Endothelial cell of umbilical vein (primary cell): ENCODE measurements around the gene TMEM92. TPM values are rescaled to one million over a fixed set of nuclear protein-coding genes. Genes with fewer than 3 reads are reported as not detected.

Experiments used
- BruUV-seq: library from RNA; stranded (reverse); fragments of 400-500 nt; replicated peaks from 2 replicates; lab custom pipeline; 2021; lab: Mats Ljungman, UMichigan
- CTCF ChIA-PET: fragments of 300-600, 350-600 bp; sonication (Branson Sonifier 250); formaldehyde crosslinking; loops from one replicate; lab custom pipeline; 2021; ENCODE audit warnings: antibody characterized with exemption, inconsistent platforms; lab: Charles Lee
- POLR2A ChIA-PET: fragments of 300-600, 350-600 bp; sonication (Branson Sonifier 250); formaldehyde crosslinking; loops from one replicate; lab custom pipeline; 2021; ENCODE audit warnings: antibody characterized with exemption, inconsistent platforms; lab: Charles Lee
- DNase-seq: peaks from one replicate; pipeline ENCODE4 v3.0.0-alpha.2; 2011; ENCODE audit warnings: low read depth, low spot score
- FAIRE-seq: peaks from 2 replicates; lab custom pipeline; 2011; peaks lifted over from hg19 to GRCh38; lab: Jason Lieb, UNC
- H2AFZ ChIP-seq: 2 replicates; pipeline ENCODE4 v1.6.0; 2012; ENCODE audit warnings: low read depth, low read length, control low read depth, inconsistent platforms
- H3K27ac ChIP-seq: 2 replicates; pipeline ENCODE4 v1.5.1; 2011; ENCODE audit warnings: low read depth, mild to moderate bottlenecking, control low read depth, low read length, moderate library complexity; ENCODE audit not compliant: insufficient read depth
- H3K27me3 ChIP-seq, 2 experiments: 2 replicates each; pipeline versions ENCODE4 v1.6.0 to v1.6.1; 2011; ENCODE audit warnings: low read length in 2 of 2, mixed read lengths in 1 of 2; ENCODE audit not compliant: control insufficient read depth in 2 of 2, insufficient read depth in 2 of 2
- H3K36me3 ChIP-seq, 2 experiments: 2 replicates in 1 of 2; 3 replicates in 1 of 2; pipeline ENCODE4 v1.5.1; 2011; ENCODE audit warnings: low read length in 2 of 2, mild to moderate bottlenecking in 1 of 2, moderate library complexity in 1 of 2; ENCODE audit not compliant: control insufficient read depth in 2 of 2, insufficient read depth in 2 of 2; ENCODE audit errors: extremely low read depth in 1 of 2
- H3K4me1 ChIP-seq: 3 replicates; pipeline ENCODE4 v1.5.1; 2011; ENCODE audit warnings: mild to moderate bottlenecking, low read length; ENCODE audit not compliant: control insufficient read depth, insufficient read depth; ENCODE audit errors: extremely low read depth
- H3K4me2 ChIP-seq: 2 replicates; pipeline ENCODE4 v1.6.1; 2011; ENCODE audit warnings: low read length, control low read depth, mixed read lengths; ENCODE audit not compliant: insufficient read depth
- H3K4me3 ChIP-seq, 3 experiments: fragments of 200-600 bp in 1 of 3; sonication (generic), shearing (Covaris generic) in 1 of 3; replicated peaks in 1 of 3; 2 replicates each; pipeline ENCODE4 v1.5.1; 2011 to 2016; ENCODE audit warnings: control low read depth in 3 of 3, low read length in 3 of 3, mild to moderate bottlenecking in 2 of 3, inconsistent platforms in 1 of 3, low read depth in 1 of 3, moderate library complexity in 1 of 3; ENCODE audit not compliant: insufficient read depth in 1 of 3
- H3K79me2 ChIP-seq: 2 replicates; pipeline ENCODE4 v1.6.0; 2012; ENCODE audit warnings: low read length, inconsistent platforms; ENCODE audit not compliant: control insufficient read depth, insufficient read depth
- H3K9ac ChIP-seq: replicated peaks from 2 replicates; pipeline ENCODE3; 2011; ENCODE audit warnings: low read length, control low read depth; ENCODE audit not compliant: insufficient read depth; ENCODE audit errors: extremely low read depth
- H3K9me1 ChIP-seq: replicated peaks from 3 replicates; pipeline ENCODE4 v1.6.0; 2011; ENCODE audit warnings: mild to moderate bottlenecking, low read length; ENCODE audit not compliant: control insufficient read depth, insufficient read depth; ENCODE audit errors: extremely low read depth
- H3K9me3 ChIP-seq: replicated peaks from 2 replicates; pipeline ENCODE4 v1.5.1; 2012; ENCODE audit warnings: low read length, inconsistent platforms; ENCODE audit not compliant: control insufficient read depth, insufficient read depth
- H4K20me1 ChIP-seq: replicated peaks from 2 replicates; pipeline ENCODE3; 2011; ENCODE audit warnings: mild to moderate bottlenecking, low read length; ENCODE audit not compliant: control insufficient read depth, insufficient read depth; ENCODE audit errors: extremely low read depth
- EZH2 ChIP-seq: IDR thresholded peaks from 2 replicates; pipeline ENCODE4 v1.6.1; 2012; ENCODE audit warnings: borderline replicate concordance, low read depth, mild to moderate bottlenecking, moderate library complexity, low read length, inconsistent platforms; ENCODE audit not compliant: severe bottlenecking
- FOS ChIP-seq: IDR thresholded peaks from 2 replicates; pipeline ENCODE4 v1.6.1; 2011; ENCODE audit warnings: mild to moderate bottlenecking, low read length, moderate library complexity, borderline replicate concordance; ENCODE audit not compliant: insufficient read depth
- GATA2 ChIP-seq: IDR thresholded peaks from 2 replicates; pipeline ENCODE4 v1.7.0; 2011; ENCODE audit warnings: low read depth, mild to moderate bottlenecking, moderate library complexity, mixed read lengths, low read length; ENCODE audit not compliant: insufficient read length, insufficient read depth
- JUN ChIP-seq: IDR thresholded peaks from 2 replicates; pipeline ENCODE4 v1.6.1; 2011; ENCODE audit warnings: borderline replicate concordance, low read depth; ENCODE audit not compliant: insufficient read length, insufficient read depth
- MYC ChIP-seq: IDR thresholded peaks from one replicate; pipeline ENCODE4 v1.6.1; 2011; ENCODE audit warnings: mild to moderate bottlenecking, low read depth, low read length
- POLR2A ChIP-seq: IDR thresholded peaks from 2 replicates; pipeline ENCODE4 v1.6.1; 2012; ENCODE audit warnings: low read depth, mild to moderate bottlenecking, control low read depth, low read length
- POLR2AphosphoS5 ChIP-seq: IDR thresholded peaks from 2 replicates; pipeline ENCODE4 v1.6.1; 2012; ENCODE audit warnings: low read depth, mild to moderate bottlenecking, control low read depth, low read length, moderate library complexity; ENCODE audit not compliant: insufficient read depth
- dilution Hi-C: fragments of 300-500 bp; cut with MboI; formaldehyde crosslinking; loops from one replicate; pipeline ENCODE4 v1.15.0; 2019; ENCODE audit warnings: low sequenced_read_pairs; ENCODE audit not compliant: extremely low pct_ligation_motif_present
- intact Hi-C: fragments of 100-400 bp; cut with micrococcal nuclease; formaldehyde crosslinking; loops from one replicate; pipeline ENCODE4 v1.10.0; 2022
- polyA plus RNA-seq, 4 experiments: library from polyadenylated mRNA; depleted of rRNA in 3 of 4; stranded (reverse) in 3 of 4; unstranded in 1 of 4; fragments of >200 nt; gene quantifications; 2 replicates each; pipeline versions ENCODE4 v1.2.1 to v1.2.3, GENCODE V29; 2011 to 2012; ENCODE audit warnings: missing spikeins in 1 of 4
- total RNA-seq: library from RNA; stranded (reverse); gene quantifications from 2 replicates; pipeline ENCODE4 v1.2.3, GENCODE V29; 2021
- TF ChIP-seq, protein P1 (sequence below): IDR thresholded peaks from 2 replicates; pipeline ENCODE4 v1.6.1; 2011; ENCODE audit not compliant: insufficient read depth, insufficient read length
- TF ChIP-seq, protein P2 (sequence below), 2 donors: IDR thresholded peaks; 1 replicate in 1 of 2; 2 replicates in 1 of 2; pipeline ENCODE4 v1.5.1; 2011; ENCODE audit warnings: low read length in 2 of 2, mild to moderate bottlenecking in 2 of 2, moderate library complexity in 2 of 2, control low read depth in 1 of 2, inconsistent platforms in 1 of 2, low read depth in 1 of 2; ENCODE audit not compliant: insufficient read depth in 1 of 2; ENCODE audit errors: extremely low read depth in 1 of 2

TMEM92 gene
- total and polyA plus RNA-seq, 2 donors (not counting 3 experiments of a cell fraction or from before 2014, with no cell fraction given) = 0.03 TPM; not detected in 1

DNA sequence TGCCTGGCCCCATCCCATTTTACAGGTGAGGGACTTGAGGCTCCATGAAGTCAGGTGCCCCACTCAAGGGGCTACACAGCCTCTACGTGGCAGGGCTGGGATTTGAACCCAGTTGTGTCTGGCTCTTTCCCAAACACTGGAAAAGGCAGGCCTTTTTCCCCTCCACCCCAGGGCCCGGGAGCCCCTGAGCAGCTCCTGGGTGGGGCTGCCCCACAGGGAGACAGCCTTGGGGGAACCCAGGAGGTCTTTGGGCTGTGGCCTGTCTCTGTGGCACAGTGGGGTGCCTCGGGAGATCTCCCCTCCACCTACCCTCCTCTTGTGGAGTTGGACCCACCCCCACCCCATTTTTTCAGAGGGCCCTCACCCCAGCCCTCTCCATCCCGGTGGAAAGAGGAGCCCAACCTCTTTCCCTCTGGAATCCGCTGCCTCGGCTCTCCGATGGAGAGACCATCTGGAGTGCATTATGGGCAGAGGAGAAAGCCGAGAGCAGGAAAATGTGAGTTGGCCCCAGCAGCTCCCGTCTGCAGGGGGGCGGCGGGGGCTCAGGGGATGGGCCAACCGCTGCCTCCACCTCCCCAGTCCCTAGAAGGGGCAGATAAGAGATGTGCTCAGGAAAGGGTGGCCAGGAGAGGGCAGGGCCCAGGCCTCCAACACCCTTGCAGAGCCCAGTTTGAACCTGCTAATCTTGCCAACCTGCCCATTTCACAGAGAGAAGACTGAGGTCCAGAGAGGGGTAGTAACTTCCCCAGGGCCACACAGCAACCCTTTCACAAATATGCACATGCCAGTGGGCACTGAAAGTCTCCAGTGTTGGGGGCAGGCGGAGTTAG lies 15.4 kb upstream of the TMEM92 start:
- CTCF ChIA-PET = no interaction called here
- Histone ChIP-seq H3K27me3 (peaks cover 4 to 11% of the 10 kb centered on the region in 2 experiments), H3K4me2 (no peak overlapping the region), H3K36me3 (no peaks in the 10 kb centered on the region), H3K4me1 (no peaks in the 10 kb centered on the region), H3K4me3 (no peak overlapping the region), H3K27ac (no peak overlapping the region), H3K9ac (no peak overlapping the region), H2AFZ (no peak overlapping the region), H3K9me1 (no peaks in the 10 kb centered on the region), H3K9me3 (no peaks in the 10 kb centered on the region), H4K20me1 (no peaks in the 10 kb centered on the region), H3K79me2 (no peaks in the 10 kb centered on the region)
- DNase-seq (no peak), FAIRE-seq (no peak)
- no peak for TF ChIP-seq MYC
- no peak for TF ChIP-seq POLR2AphosphoS5
- TF ChIP-seq POLR2A = no peak
- no peak for TF ChIP-seq JUN
- no peak for TF ChIP-seq EZH2
- no peak for TF ChIP-seq GATA2
- TF ChIP-seq, protein P1, sequence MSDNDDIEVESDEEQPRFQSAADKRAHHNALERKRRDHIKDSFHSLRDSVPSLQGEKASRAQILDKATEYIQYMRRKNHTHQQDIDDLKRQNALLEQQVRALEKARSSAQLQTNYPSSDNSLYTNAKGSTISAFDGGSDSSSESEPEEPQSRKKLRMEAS = no peak
- TF ChIP-seq, protein P2, sequence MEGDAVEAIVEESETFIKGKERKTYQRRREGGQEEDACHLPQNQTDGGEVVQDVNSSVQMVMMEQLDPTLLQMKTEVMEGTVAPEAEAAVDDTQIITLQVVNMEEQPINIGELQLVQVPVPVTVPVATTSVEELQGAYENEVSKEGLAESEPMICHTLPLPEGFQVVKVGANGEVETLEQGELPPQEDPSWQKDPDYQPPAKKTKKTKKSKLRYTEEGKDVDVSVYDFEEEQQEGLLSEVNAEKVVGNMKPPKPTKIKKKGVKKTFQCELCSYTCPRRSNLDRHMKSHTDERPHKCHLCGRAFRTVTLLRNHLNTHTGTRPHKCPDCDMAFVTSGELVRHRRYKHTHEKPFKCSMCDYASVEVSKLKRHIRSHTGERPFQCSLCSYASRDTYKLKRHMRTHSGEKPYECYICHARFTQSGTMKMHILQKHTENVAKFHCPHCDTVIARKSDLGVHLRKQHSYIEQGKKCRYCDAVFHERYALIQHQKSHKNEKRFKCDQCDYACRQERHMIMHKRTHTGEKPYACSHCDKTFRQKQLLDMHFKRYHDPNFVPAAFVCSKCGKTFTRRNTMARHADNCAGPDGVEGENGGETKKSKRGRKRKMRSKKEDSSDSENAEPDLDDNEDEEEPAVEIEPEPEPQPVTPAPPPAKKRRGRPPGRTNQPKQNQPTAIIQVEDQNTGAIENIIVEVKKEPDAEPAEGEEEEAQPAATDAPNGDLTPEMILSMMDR (IDR thresholded peaks at IDR 0.05; ENCODE audit: extremely low read depth in 1 of 2, insufficient read depth in 1 of 2, low read depth in 1 of 2, low read length in 2 of 2) = no peak
- no peak for TF ChIP-seq FOS
- POLR2A ChIA-PET = no interaction called here
- dilution Hi-C loops (no loop called here), intact Hi-C loops (no loop called here)
- no TSS peak for BruUV-seq
